ENCODE measurements around the gene TMTC1. TPM values are rescaled to one million over a fixed set of nuclear protein-coding genes. Genes with fewer than 3 reads are reported as not detected.

The TMTC1 gene
- total RNA-seq, 1 donor from 2014 or later = 35.3 TPM

DNA sequence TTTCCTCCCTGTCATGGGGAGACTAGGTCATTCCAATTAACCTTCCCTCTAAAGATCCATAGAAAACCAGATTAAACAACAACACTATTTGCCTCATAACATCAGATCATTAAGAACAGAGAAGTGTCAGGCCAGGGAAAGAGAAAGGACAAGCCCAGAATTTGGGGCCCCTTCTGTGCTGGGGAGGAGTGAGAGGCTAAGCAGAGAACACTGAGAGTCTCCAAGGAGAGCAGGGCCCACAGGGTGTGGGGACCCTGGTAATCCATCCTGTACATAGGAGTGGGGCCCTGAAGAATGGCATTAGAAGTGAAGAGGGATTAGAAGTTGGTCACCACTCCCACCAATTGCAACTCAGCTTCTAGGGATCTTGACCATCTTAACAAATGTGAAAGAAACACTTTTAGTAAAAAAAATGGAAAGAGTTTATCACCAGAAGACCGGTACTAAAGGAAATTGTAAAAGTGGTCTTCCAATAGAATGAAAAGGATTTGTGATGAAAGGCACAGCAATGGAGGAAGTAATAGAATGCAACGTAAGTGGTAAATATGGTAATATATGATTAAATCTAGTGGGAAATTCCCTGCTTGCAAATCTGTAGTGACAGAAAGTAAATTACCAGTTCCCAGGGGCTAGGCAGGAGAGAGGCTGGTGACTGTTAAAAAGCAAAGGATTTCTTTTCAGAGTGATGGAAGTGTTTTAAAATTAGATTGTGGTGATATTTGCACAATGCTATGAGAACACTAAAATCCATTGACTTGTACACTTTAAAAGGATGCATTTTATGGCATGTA, 14.0 kb upstream of the TMTC1 start:
- H3K27me3 Mint-ChIP-seq (ENCODE audit: unreplicated experiment) = peaks cover 3% of the 10 kb centered on the region
- peak overlapping the region; percentile 55 for H3K27ac Mint-ChIP-seq (ENCODE audit: unreplicated experiment)
- H3K4me3 Mint-ChIP-seq (ENCODE audit: unreplicated experiment) = no peak overlapping the region
- peaks cover 4% of the 10 kb centered on the region for H3K9me3 Mint-ChIP-seq (ENCODE audit: unreplicated experiment)
- TF ChIP-seq, protein P1, sequence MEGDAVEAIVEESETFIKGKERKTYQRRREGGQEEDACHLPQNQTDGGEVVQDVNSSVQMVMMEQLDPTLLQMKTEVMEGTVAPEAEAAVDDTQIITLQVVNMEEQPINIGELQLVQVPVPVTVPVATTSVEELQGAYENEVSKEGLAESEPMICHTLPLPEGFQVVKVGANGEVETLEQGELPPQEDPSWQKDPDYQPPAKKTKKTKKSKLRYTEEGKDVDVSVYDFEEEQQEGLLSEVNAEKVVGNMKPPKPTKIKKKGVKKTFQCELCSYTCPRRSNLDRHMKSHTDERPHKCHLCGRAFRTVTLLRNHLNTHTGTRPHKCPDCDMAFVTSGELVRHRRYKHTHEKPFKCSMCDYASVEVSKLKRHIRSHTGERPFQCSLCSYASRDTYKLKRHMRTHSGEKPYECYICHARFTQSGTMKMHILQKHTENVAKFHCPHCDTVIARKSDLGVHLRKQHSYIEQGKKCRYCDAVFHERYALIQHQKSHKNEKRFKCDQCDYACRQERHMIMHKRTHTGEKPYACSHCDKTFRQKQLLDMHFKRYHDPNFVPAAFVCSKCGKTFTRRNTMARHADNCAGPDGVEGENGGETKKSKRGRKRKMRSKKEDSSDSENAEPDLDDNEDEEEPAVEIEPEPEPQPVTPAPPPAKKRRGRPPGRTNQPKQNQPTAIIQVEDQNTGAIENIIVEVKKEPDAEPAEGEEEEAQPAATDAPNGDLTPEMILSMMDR (IDR thresholded peaks at IDR 0.05) = no peak
- DNase-seq (ENCODE audit: extremely low spot score, unreplicated experiment) = no peak
- no peaks in the 10 kb centered on the region for H3K36me3 Mint-ChIP-seq (ENCODE audit: unreplicated experiment)
- H3K4me1 Mint-ChIP-seq (ENCODE audit: unreplicated experiment) = peaks cover 25% of the 10 kb centered on the region

DNA sequence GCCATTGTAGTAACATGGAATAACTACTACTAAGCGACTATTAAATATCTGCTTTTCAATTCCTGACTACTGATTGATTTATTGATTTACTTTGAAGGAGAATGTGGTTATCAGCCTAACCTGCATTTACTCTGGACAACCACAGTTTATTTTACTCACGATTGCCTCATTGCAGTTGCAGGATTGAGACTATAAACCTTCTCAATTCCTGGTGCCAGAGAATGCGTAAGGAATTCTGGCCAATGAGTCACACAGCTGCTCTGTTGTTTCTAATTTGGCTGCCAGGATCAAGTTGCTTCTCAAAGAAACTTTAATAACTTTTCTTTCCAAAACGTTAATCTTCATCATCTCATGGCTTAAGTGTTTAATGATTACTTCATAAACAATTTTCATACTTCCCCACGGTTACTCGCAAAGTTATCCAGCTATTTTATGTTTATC, 13.1 kb upstream of the TMTC1 start:
- TF ChIP-seq, protein P1 (IDR thresholded peaks at IDR 0.05) = no peak
- Mint-ChIP-seq H3K9me3 (ENCODE audit: unreplicated experiment) (peaks cover 4% of the 10 kb centered on the region), H3K36me3 (ENCODE audit: unreplicated experiment) (no peaks in the 10 kb centered on the region), H3K27me3 (ENCODE audit: unreplicated experiment) (peaks cover 3% of the 10 kb centered on the region), H3K4me3 (ENCODE audit: unreplicated experiment) (peak overlapping the region; percentile 6), H3K27ac (ENCODE audit: unreplicated experiment) (peak overlapping the region; percentile 55), H3K4me1 (ENCODE audit: unreplicated experiment) (peaks cover 25% of the 10 kb centered on the region)
- DNase-seq (ENCODE audit: extremely low spot score, unreplicated experiment) = no peak

- peaks cover 25% of the 10 kb centered on the region for H3K4me1 Mint-ChIP-seq (ENCODE audit: unreplicated experiment)
- no peak overlapping the region for H3K4me3 Mint-ChIP-seq (ENCODE audit: unreplicated experiment)
- TF ChIP-seq, protein P1 (IDR thresholded peaks at IDR 0.05) = no peak
- DNase-seq (ENCODE audit: extremely low spot score, unreplicated experiment) = no peak
- H3K9me3 Mint-ChIP-seq (ENCODE audit: unreplicated experiment) = no peaks in the 10 kb centered on the region
- peaks cover 3% of the 10 kb centered on the region for H3K27me3 Mint-ChIP-seq (ENCODE audit: unreplicated experiment)
- H3K36me3 Mint-ChIP-seq (ENCODE audit: unreplicated experiment) = no peaks in the 10 kb centered on the region
- H3K27ac Mint-ChIP-seq (ENCODE audit: unreplicated experiment) = no peak overlapping the region
These were observed 12.0 kb upstream of the TMTC1 start for GRCh38 chr12:29795715-29796114.

DNA sequence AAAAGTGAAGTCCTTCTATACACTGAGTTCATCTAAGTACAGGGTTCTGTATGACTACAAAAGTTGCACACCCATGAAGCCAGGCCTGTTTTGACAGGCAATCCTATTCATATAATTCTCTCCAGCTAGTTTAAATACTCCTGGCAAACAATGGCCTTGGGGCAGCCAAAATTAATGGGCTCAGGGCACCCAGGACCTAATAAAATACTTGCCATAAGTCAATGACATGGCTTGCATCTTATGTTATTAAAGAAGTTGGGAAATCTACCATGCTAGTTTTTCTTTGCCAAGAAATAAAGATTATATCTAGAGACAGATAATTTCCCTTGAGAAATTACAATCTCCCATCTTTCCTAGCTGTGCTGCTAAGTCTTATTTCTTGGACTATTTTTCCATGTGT, 11.1 kb upstream of the TMTC1 start:
- H3K4me1 Mint-ChIP-seq (ENCODE audit: unreplicated experiment) = peaks cover 22% of the 10 kb centered on the region
- H3K9me3 Mint-ChIP-seq (ENCODE audit: unreplicated experiment) = no peaks in the 10 kb centered on the region
- peaks cover 3% of the 10 kb centered on the region for H3K27me3 Mint-ChIP-seq (ENCODE audit: unreplicated experiment)
- DNase-seq (ENCODE audit: extremely low spot score, unreplicated experiment) = no peak
- TF ChIP-seq, protein P1 (IDR thresholded peaks at IDR 0.05) = no peak
- H3K27ac Mint-ChIP-seq (ENCODE audit: unreplicated experiment) = no peak overlapping the region
- no peak overlapping the region for H3K4me3 Mint-ChIP-seq (ENCODE audit: unreplicated experiment)
- H3K36me3 Mint-ChIP-seq (ENCODE audit: unreplicated experiment) = no peaks in the 10 kb centered on the region

DNA sequence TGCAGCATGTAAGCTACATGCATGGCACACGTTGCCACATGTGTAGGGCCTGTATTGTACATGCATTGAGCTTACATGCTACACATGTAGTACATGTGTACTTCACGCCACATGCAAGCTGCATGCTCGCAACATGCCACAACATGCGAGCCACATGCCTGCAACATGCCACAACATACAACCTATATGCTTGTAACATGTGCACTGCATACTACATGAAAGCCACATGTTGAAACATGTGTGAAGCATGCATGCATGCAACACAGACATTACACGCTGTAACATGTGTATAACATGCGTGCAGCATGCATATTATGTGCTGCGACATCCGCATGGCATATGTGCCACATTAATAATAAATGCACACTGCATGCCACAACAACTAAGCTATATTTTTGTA, 9.1 kb upstream of the TMTC1 start:
- no peak for DNase-seq (ENCODE audit: extremely low spot score, unreplicated experiment)
- Mint-ChIP-seq H3K27me3 (ENCODE audit: unreplicated experiment) (peaks cover 1% of the 10 kb centered on the region), H3K4me3 (ENCODE audit: unreplicated experiment) (no peak overlapping the region), H3K27ac (ENCODE audit: unreplicated experiment) (no peak overlapping the region), H3K4me1 (ENCODE audit: unreplicated experiment) (peaks cover 14% of the 10 kb centered on the region), H3K36me3 (ENCODE audit: unreplicated experiment) (no peaks in the 10 kb centered on the region), H3K9me3 (ENCODE audit: unreplicated experiment) (no peaks in the 10 kb centered on the region)
- TF ChIP-seq, protein P1 (IDR thresholded peaks at IDR 0.05) = no peak

Measured in osteocyte (in vitro differentiated cells).